Spleen (tissue), 11 donors: ENCODE results near the gene RIPOR2. TPM values are rescaled to one million over a fixed set of nuclear protein-coding genes. Genes with fewer than 3 reads are reported as not detected.
A peak's percentile ranks its signal among the peaks of the same experiment; 100 is the strongest.
"Not testable (repeated sequence)": the region's sequence is repeated elsewhere in the genome, so short reads cannot be mapped to it uniquely, and the experiment has no call there.

Source experiments
- DNase-seq: peaks from one replicate; pipeline ENCODE4 v3.0.0-alpha.2; 2020
- H3K27ac ChIP-seq, 8 donors: fragments of 200-600 bp; sonication (generic) in 7 of 8; 1 replicate in 4 of 8; 2 replicates in 4 of 8; pipeline versions ENCODE4 v1.5.0 to v1.8.0; 2016 to 2021; ENCODE audit warnings: inconsistent platforms in 4 of 8, mild to moderate bottlenecking in 4 of 8, moderate library complexity in 1 of 8
- H3K27me3 ChIP-seq, 7 donors: fragments of 200-600 bp; sonication (generic) in 6 of 7; replicated peaks in 1 of 7; 1 replicate in 4 of 7; 2 replicates in 3 of 7; pipeline versions ENCODE4 v1.5.0 to v1.8.0; 2016 to 2021; ENCODE audit warnings: inconsistent platforms in 3 of 7, mild to moderate bottlenecking in 1 of 7
- H3K36me3 ChIP-seq, 6 donors: fragments of 200-600 bp; sonication (generic) in 5 of 6; 1 replicate in 4 of 6; 2 replicates in 2 of 6; pipeline versions ENCODE4 v1.5.0 to v1.8.0; 2016 to 2021; ENCODE audit warnings: inconsistent platforms in 2 of 6
- H3K4me1 ChIP-seq, 6 donors: fragments of 200-600 bp; sonication (generic) in 5 of 6; 1 replicate in 3 of 6; 2 replicates in 3 of 6; pipeline versions ENCODE4 v1.5.0 to v1.8.0; 2016 to 2021; ENCODE audit warnings: inconsistent platforms in 3 of 6
- H3K4me3 ChIP-seq, 8 donors: fragments of 200-600 bp; sonication (generic) in 7 of 8; 1 replicate in 4 of 8; 2 replicates in 4 of 8; pipeline versions ENCODE4 v1.5.0 to v1.8.0; 2016 to 2021; ENCODE audit warnings: inconsistent platforms in 4 of 8, mild to moderate bottlenecking in 4 of 8, moderate library complexity in 2 of 8
- H3K9me3 ChIP-seq, 8 donors: fragments of 200-600 bp; sonication (generic) in 7 of 8; 1 replicate in 4 of 8; 2 replicates in 4 of 8; pipeline versions ENCODE4 v1.5.0 to v1.8.0; 2016 to 2021; ENCODE audit warnings: inconsistent platforms in 4 of 8
- POLR2A ChIP-seq, 3 donors: fragments of 450-650 bp; IDR thresholded peaks; one replicate each; pipeline ENCODE4 v1.5.1; 2017; ENCODE audit warnings: antibody characterized with exemption in 3 of 3, mild to moderate bottlenecking in 1 of 3
- POLR2AphosphoS5 ChIP-seq, 3 donors: sonication (generic); formaldehyde crosslinking; IDR thresholded peaks; one replicate each; pipeline ENCODE4 v1.5.1; 2017; ENCODE audit warnings: antibody characterized with exemption in 3 of 3
- WGBS, 5 donors: extraction: QIAGEN DNeasy Blood & Tissue Kit in 3 of 5; methylation state at CpG; one replicate each; pipeline versions ENCODE4 v1.1.5 to v1.1.7; 2013 to 2018; 5-methylcytosine and 5-hydroxymethylcytosine counted together
- intact Hi-C: fragments of 100-400 bp; cut with DNase I; formaldehyde crosslinking; loops from one replicate; pipeline ENCODE4 v1.15.0; 2023; ENCODE audit warnings: low total_unique reads
- polyA plus RNA-seq, 3 donors: library from polyadenylated mRNA; stranded (reverse); fragments of 200-250 nt; gene quantifications; one replicate each; pipeline ENCODE4 v1.2.1, GENCODE V29; 2013
- total RNA-seq, 7 donors: library from RNA; depleted of rRNA in 3 of 7; stranded (reverse); fragments of >200 nt in 3 of 7; fragmentation: NEBNext Ultra II Directional in 4 of 7; extraction: Animal tissue kit (Norgen Biotek cat#: 25700) in 4 of 7; gene quantifications; one replicate each; pipeline versions ENCODE4 v1.1.0 to v1.2.1, GENCODE V29; 2016 to 2021
- TF ChIP-seq, protein P1 (sequence below), 11 experiments: fragments of 200-600 bp in 7 of 11; fragments of 450-650 bp in 4 of 11; sonication (generic) in 4 of 11; IDR thresholded peaks in 8 of 11; conservative IDR thresholded peaks in 3 of 11; 1 replicate in 7 of 11; 2 replicates in 4 of 11; pipeline versions ENCODE4 v1.4.0 to v1.8.0; 2016 to 2021; ENCODE audit warnings: antibody characterized with exemption in 11 of 11, inconsistent platforms in 4 of 11, mild to moderate bottlenecking in 1 of 11
- donor health status: healthy with polysubstance abuse.
- donor health status: DM: no; HTN: no; CAD: no; lungs with moderate emphysema.
- donor health status: DM: no; HTN: no; CAD: no.
- donor health status: Bipolar disorder and iron deficiency.
- donor health status: healthy.
- donor health status: DM: no; HTN: no; CAD: no.
- donor health status: DM: yes; HTN: yes; CAD: no.

RIPOR2 gene
- total and polyA plus RNA-seq, 10 donors: 40.6 to 247 (median 147) TPM

DNA sequence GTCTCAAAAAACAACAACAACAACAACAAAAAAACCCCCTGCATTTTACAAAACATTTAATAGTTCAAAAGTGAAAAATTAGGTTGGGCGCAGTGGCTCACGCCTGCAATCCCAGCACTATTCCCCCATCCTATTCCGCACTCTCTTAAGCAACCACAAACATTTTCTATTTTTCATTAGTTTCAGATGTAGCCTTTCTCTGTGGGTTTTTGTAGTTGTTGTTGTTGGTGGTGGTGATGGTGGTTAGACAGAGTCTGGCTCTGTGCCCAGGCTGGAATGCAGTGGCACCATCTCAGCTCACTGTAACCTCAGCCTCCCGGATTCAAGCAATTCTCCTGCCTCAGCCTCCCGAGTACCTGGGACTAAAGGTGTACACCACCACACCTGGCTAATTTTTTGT, 167.4 kb downstream of the RIPOR2 start:
- intact Hi-C loops: loop anchor here (5.0 kb wide), 1 partner anchor 186 kb away; no protein-coding TSS in a partner anchor
- no peak for TF ChIP-seq POLR2A (IDR thresholded peaks at IDR 0.05)
- TF ChIP-seq POLR2AphosphoS5 (IDR thresholded peaks at IDR 0.05): no peak
- TF ChIP-seq, protein P1, sequence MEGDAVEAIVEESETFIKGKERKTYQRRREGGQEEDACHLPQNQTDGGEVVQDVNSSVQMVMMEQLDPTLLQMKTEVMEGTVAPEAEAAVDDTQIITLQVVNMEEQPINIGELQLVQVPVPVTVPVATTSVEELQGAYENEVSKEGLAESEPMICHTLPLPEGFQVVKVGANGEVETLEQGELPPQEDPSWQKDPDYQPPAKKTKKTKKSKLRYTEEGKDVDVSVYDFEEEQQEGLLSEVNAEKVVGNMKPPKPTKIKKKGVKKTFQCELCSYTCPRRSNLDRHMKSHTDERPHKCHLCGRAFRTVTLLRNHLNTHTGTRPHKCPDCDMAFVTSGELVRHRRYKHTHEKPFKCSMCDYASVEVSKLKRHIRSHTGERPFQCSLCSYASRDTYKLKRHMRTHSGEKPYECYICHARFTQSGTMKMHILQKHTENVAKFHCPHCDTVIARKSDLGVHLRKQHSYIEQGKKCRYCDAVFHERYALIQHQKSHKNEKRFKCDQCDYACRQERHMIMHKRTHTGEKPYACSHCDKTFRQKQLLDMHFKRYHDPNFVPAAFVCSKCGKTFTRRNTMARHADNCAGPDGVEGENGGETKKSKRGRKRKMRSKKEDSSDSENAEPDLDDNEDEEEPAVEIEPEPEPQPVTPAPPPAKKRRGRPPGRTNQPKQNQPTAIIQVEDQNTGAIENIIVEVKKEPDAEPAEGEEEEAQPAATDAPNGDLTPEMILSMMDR (IDR thresholded peaks at IDR 0.05 in 8 of 11, conservative IDR thresholded peaks at IDR 0.05 in 3 of 11): no peak
- 92 to 97% (median 94%) methylated on average over 5 of the region's 5 CpGs for WGBS, 5 donors
- DNase-seq: no peak
- Histone ChIP-seq H3K4me1 (peaks cover 0 to 8% (median 1%) of the 10 kb centered on the region in 6 donors), H3K36me3 (no peaks in the 10 kb centered on the region), H3K4me3 (no peak overlapping the region), H3K27ac (no peak overlapping the region), H3K9me3 (no peaks in the 10 kb centered on the region), H3K27me3 (no peaks in the 10 kb centered on the region)

DNA sequence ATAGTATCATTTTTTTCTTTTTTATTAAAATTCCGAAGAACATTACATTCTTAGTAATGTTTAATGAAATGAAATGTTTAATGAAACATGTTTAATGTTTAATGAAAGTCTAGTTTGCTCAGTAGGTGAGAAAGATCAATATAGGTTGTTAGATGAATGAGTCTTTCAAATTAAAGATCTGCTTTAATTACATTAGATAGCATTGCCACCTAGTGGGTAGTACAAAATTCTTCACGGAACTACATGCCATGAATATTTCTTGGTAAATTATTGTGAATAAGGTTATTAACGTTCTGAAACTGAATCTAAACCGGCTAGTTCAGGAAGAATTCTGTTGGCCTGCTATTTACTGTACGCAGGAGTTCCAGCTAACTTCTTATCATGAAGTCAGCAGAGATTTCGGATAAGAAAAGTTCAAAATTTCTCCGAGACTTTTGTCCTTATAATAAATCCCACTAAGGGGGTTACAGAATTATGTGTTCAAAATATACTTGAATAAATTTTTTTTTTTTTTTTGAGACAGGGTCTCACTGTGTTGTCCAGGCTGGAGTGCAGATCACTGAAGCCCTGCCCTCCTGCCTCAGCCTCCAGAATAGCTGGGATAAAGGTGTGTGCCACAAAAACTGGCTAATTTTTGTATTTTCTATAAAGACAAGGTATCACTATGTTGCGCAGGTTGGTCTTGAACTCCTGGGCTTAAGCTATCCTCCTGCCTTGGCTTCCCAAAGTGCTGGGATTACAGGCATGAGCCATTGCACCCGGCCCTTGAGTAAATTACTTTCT, 168.9 kb downstream of the RIPOR2 start:
- intact Hi-C loops: loop anchor here (5.0 kb wide), 1 partner anchor 185 kb away; no protein-coding TSS in a partner anchor
- 52 to 61% (median 53%) methylated on average over 9 of the region's 9 CpGs for WGBS, 5 donors

DNA sequence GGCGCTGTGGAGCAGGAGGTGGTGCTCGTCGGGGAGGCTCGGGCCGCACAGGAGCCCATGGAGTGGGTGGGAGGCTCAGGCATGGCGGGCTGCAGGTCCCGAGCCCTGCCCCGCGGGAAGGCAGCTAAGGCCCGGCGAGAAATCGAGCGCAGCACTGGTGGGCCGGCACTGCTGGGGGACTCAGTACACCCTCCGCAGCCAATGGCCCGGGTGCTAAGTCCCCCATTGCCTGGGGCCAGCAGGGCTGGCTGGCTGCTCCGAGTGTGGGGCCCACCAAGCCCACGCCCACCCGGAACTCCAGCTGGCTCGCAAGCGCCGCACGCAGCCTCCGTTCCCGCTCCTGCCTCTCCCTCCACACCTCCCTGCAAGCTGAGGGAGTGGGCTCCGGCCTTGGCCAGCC, 169.8 kb downstream of the RIPOR2 start:
- not testable (repeated sequence) for H3K4me3 ChIP-seq, H3K27me3 ChIP-seq, H3K9me3 ChIP-seq, H3K36me3 ChIP-seq, DNase-seq, H3K4me1 ChIP-seq, H3K27ac ChIP-seq
- 93 to 97% (median 95%) methylated on average over 7 to 25 of the region's 26 CpGs for WGBS, 5 donors
- intact Hi-C loops: loop anchor here (5.0 kb wide), 1 partner anchor 184 kb away; no protein-coding TSS in a partner anchor

More for the DNA sequence above, 168.9 kb downstream of the RIPOR2 start:
- no peak overlapping the region for H3K4me3 ChIP-seq
- no peaks in the 10 kb centered on the region for H3K36me3 ChIP-seq
- H3K4me1 ChIP-seq: peaks cover 0 to 8% (median 1%) of the 10 kb centered on the region in 6 donors
- TF ChIP-seq POLR2AphosphoS5 (IDR thresholded peaks at IDR 0.05): no peak
- TF ChIP-seq, protein P1 (IDR thresholded peaks at IDR 0.05 in 8 of 11, conservative IDR thresholded peaks at IDR 0.05 in 3 of 11): peak in 9 of 11 experiments; percentile 20 to 66 (median 54)
- no peaks in the 10 kb centered on the region for H3K9me3 ChIP-seq
- peak overlapping the region in 1 of 8 donors; percentile 13 for H3K27ac ChIP-seq
- no peak for DNase-seq
- no peaks in the 10 kb centered on the region for H3K27me3 ChIP-seq

DNA sequence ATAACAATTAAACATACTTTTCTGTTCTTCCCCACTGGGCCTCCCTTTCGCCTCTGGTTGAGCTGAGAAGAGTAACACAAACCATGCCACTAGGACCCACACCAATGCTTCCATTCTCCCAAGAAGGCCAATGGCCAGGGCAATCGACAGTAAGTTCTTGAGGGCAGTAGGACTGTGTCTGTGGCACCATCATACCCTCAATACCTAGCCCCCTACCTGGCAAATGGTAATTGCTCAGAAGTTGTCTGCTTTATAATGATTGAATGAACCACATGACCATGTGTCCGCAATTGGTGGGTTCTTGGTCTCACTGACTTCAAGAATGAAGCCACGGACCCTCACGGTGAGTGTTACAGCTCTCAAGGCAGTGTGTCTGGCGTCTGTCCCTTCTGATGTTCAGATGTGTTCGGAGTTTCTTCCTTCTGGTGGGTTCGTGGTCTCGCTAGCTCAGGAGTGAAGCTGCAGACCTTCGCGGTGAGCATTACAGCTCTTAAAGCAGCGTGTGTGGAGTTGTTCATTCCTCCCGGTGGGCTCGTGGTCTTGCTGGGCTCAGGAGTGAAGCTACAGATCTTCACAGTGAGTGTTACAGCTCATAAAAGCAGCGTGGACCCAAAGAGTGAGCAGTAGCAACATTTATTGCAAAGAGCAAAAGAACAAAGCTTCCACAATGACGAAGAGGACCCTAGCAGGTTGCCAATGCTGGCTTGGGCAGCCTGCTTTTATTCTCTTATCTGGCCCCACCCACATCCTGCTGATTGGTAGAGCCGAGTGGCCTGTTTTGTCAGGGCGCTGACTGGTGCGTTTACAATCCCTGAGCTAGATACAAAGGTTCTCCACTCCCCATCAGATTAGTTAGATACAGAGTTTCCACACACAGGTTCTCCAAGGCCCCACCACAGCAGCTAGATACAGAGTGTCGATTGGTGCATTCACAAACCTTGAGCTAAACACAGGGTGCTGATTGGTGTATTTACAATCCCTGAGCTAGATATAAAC, 170.6 kb downstream of the RIPOR2 start:
- 78 to 89% (median 86%) methylated on average over 20 of the region's 20 CpGs for WGBS, 5 donors
- H3K36me3 ChIP-seq, H3K27ac ChIP-seq, H3K27me3 ChIP-seq, H3K4me3 ChIP-seq, DNase-seq, H3K4me1 ChIP-seq, H3K9me3 ChIP-seq: not testable (repeated sequence)
- intact Hi-C loops: loop anchor here (5.0 kb wide), 1 partner anchor 183 kb away; no protein-coding TSS in a partner anchor
